IPS-11a (cell line): Measurements from ENCODE around the gene LHFPL3.
"Not testable (repeated sequence)": the region's sequence is repeated elsewhere in the genome, so short reads cannot be mapped to it uniquely, and the experiment has no call there.

ENCODE experiments used
- H3K4me3 ChIP-seq: one replicate; pipeline ENCODE4 v1.5.1; 2013; ENCODE audit warnings: low read depth, low read length, control low read depth

Gene LHFPL3

DNA sequence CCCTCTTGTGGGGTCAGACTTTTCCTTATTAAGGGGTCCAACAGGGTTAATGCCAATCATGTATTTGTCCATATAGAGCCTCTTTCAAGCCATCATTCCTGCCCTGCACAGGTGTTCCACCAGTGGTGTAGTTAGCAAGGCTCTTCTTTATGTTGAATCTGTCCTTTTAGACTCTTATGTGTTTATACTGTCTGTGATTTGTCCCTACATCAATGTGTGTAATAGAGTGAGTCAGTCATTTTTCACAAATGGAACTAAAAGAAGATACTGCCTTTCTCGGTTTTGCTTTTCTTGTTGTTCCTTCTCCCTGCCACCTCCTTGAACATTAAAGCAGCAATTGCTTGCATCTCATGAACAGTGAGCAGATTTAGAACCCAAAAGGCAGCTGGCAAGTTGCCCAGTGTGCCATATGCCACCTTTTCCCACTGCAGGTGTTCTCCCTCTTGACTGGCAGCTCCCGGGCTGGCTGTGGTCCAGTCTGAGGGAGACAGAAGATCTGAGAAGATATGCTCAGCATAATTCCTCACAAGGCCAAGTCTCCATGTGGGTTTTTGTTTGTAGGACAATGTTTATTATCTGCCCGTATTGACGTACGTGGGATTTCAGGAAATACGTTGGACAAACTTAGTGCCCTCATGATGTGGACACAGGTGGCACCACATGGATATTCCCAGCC is 154.1 kb downstream of the LHFPL3 start:
- H3K4me3 ChIP-seq: no peak overlapping the region

DNA sequence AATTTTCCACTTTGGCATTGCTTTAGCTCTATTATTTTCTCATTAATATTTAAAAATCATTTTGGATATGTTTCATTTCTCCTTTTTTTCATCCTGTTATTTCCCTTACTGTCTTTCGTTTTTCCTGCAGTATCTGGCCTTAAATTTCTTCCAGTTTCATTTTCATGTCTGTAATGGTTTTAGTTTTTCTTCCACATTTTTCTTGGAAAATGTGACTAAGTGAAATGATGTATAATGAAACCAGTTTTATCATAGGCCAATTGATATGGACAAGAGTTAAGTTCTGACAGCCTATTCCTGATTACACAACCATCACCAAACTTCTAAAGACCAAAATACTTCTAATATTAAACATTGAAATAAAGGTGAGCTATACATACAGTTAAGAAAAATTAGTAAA is 158.5 kb downstream of the LHFPL3 start:
- H3K4me3 ChIP-seq: no peak overlapping the region

DNA sequence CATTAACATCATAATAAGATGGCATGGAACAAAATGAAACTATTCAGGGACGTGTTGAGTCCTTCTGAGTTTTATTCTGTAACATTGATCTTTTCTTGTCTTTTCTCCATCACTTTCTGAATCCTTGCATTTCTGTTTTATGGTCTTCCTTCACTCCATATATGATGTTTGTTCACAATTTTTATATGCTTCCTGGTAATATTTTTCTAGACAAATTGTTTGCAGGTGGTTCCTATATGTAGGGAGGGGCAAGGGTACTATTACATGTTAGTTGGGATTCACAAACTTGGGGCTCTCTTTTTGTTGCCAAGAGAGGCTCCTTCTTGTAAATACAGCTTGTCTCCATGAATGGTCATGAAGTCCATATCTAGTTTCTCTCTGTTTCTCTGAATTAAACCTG is 159.2 kb downstream of the LHFPL3 start:
- H3K4me3 ChIP-seq: no peak overlapping the region

DNA sequence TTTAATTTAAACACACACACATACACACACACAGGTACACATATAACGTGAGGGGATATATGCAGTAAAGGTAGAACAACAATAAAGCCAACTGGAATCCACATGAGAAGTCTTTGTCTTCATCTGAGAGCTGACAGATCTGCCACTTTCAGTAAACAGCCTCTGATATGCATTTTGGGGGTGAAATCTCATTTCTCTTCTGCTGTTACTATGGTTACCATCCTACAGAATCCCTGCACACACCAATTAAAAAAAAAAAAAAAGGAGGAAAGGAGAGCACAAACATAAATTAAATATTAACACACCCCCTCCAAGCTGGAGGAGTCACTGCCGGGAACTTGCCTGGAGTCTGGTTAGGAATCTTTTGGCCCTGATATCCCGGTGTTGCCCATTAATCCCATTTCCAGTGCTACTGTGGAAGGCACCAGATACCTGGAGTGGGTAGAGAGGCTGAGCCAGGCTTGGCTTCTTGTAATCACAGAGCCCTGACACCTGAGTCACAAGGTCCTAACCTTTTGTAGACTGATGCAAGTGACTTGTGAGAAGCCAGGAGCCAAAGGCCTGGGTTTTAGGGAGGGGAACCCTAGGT is 169.1 kb downstream of the LHFPL3 start:
- no peak overlapping the region for H3K4me3 ChIP-seq

DNA sequence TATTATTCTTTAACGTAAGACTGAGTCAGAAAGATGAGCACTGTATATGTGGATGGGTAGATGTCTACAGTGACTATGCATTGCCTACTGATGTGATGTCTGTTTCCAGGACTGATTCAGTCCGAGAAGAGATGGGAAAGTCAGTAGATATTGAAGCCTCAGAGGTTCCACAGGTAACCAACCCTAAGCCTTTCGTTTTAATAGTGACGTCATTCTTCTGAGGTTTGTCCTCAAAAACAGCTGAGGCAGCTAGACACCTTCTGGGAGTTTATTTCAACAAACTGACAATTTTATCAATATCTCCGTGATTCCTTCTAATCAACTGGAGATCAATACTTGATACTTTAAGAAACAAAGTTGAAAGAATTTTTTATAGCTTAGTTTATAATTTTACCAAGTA is 171.6 kb downstream of the LHFPL3 start:
- no peak overlapping the region for H3K4me3 ChIP-seq

DNA sequence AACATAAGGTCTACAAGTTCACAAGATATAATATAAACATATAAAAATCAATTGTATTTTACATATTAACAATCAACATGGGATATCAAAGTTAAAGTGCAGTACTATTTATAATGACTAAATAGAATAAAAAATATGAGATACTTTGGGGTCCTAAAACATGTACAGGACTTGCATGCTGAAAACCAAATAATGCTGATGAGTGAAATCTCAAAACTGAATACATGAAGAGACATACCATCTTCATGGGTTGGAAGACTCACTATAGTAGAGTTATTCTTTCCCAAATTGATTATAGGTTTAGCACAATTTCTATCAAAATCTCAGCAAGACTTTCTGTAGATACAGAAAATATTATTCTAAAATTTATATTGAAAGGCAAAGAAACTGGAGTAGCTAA is 181.5 kb downstream of the LHFPL3 start:
- H3K4me3 ChIP-seq: no peak overlapping the region

DNA sequence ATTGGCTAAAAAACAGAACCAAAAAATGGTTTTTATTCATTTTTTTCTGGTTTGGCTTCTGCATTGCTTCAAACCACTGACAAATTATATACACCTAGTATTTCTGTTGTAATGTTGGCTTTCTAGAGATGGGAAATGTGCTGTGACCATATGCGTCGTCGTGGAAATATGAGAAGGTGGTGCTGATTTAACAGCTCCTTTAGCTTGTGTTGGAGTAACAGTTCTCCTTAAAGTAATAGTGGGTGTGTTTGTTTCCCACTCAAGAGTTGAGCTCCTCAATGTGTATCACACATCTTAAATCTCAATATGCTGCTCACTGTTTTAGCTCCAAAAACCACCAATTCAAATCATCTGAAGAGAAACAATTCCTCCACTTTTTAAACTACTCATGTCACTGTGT is 196.4 kb downstream of the LHFPL3 start:
- no peak overlapping the region for H3K4me3 ChIP-seq

DNA sequence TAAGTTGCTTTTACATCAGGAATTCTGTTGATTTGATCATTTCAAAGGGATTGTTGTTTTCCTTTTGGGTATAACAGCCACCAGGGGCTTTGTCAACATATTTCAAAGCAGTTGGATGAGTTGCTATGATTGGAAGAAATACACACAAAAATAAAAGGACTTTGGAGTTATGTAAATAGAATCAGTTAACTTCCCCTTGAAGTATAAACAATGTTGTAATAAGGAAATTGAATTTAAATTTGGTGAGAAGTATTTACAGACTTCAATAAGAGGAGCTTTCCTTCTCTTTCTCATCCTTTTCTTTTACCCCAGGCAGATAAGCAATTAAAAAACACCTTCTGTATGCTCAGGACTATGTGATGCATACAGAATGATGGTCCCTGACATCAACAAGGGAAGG is 199.7 kb downstream of the LHFPL3 start:
- no peak overlapping the region for H3K4me3 ChIP-seq

DNA sequence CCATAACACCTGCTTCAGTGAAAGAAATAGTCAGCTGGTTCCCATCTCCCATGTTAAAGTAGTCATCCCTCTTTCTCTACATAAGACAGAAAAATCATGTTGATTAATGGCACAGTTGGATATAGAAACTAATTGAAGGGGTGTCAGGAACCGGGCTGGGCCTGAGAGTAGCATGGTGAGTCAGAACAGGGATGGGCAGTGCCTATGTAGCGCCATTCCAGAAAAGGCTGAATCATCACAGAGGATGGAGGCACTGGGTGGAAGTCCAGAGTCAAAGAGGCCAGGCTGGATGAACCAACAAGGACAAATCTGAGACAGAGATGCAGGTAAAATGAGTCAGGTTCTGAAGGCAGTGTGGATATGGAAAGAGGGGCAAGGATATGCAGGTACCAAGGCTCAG is 201.2 kb downstream of the LHFPL3 start:
- H3K4me3 ChIP-seq: no peak overlapping the region

DNA sequence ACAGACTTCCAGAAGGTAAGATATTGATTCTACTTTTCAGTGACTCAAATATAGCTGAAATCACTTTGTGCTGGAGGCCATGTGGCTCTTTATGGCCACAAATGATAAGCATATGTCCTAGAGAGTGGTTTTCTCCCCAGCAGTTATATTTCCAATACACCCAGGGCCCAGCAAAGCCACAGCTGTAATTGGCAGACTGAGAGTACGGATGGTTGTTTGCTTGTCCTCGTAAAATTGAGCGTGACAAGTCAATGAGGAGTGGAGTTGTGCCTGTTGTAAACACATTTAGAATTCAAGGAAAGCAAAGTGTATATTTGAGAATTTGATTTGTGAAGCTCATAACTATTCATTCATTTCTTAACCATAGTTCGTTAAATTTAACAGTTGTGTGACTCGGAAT is 201.8 kb downstream of the LHFPL3 start:
- H3K4me3 ChIP-seq: no peak overlapping the region

DNA sequence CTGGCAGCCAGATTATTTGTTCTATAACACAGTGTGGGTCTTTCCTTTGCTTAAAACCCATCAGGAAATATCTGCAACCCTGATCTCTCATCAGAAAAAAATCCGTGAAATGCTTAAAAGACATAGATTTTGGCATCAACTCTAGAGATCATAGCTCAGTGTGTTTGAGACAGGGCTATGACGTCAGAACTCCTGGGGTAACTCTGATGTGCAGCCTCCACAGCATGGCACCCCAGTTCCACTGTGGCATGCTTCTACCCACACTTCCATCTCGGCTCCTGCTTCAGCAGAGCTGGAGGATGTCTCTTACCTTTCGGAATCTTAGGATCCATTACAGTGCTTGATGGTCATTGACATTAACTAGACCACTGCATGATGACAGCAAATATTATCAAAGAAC is 205.7 kb downstream of the LHFPL3 start:
- no peak overlapping the region for H3K4me3 ChIP-seq

DNA sequence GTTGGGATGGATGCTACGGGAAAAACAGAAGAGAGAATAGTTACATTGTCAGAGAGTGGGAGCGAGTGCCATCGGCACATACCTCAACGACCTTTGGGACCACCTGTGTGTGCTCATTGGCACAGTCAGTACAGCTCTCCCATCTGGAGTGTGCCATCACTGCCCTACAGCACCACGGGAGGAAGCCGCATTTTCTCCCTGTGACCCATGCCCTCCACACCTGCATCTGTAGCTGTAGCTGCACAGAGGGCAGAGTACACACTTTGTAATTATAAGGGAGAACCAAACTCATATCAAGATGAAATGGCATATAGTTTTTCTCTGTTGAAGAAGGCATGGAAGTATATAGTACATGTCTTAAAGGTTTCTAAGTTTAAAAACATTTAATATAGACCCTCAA is 207.4 kb downstream of the LHFPL3 start:
- no peak overlapping the region for H3K4me3 ChIP-seq

DNA sequence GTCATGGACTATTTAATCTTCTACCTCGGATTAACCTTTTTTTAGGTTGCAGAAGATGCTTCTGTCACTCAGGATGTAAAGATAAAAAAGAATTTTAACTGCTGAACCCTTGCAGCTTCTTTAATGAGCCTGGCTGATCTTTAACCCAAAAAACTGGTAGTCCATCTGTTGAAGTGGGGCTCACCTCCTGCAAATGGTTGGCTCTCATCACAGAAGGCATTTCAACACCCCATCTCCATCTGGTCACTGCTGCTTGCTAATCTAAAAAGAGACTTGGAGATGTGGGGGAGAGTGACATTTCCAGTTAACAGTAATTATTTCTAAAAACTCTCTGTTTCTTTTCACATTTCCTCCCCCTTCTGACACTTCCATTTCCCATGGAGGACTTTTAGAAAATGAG is 208.6 kb downstream of the LHFPL3 start:
- H3K4me3 ChIP-seq: no peak overlapping the region

DNA sequence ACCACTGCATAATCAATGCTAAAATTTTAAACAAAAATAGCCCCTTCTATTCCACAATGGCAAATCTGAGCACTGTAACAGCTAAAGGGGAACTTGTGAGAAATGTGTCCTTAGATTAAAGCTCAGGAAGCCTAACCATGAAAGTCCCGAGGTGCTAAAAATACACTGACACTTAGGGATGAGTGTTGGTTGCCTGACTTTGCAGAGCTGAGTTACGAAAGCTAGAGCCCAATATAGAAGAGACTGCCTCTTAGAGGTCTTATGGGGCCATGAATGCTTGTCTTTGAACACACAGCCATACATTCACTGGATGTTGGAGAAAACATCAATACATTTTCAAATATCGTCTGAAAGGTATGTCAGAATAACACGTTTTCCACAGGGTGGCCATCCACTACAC is 209.7 kb downstream of the LHFPL3 start:
- no peak overlapping the region for H3K4me3 ChIP-seq

DNA sequence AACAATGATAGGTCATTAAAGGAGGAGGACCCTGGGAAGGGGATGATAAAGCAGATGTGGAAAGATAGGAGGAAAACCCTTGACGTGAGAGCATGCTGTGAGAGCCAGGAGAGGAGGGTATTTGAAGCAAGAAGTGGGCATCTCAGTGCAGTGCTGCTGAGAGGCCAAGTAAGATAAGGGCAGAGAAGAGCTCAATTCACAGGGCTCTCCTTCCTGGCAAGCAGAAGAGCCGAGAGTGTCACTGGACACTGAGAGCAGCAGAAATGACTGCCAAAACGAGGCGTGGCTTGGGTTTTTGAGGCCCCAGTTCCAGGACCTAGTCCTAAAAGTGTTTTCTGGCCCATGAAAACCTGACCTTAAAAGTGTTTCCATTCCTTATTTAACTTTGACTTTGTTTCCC is 213.5 kb downstream of the LHFPL3 start:
- H3K4me3 ChIP-seq: no peak overlapping the region

DNA sequence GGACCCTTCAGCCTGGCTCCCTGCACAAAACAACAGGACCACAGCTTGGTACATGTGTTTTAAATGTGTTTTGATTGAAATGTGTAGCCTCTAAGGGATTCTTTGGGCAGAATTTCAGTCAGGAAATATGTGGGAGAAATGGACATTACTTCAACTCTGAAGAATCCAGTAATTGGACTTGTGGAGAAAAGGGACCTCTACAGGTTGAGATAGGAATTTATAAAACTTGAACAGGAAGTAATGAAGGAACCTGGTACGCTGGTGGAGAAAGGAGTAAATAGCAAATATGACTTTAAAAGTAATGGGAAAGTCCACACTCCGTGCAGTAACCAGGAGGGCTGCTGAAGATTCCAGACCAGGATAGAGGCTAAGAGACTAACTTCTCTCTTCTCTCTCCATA is 220.5 kb downstream of the LHFPL3 start:
- no peak overlapping the region for H3K4me3 ChIP-seq

DNA sequence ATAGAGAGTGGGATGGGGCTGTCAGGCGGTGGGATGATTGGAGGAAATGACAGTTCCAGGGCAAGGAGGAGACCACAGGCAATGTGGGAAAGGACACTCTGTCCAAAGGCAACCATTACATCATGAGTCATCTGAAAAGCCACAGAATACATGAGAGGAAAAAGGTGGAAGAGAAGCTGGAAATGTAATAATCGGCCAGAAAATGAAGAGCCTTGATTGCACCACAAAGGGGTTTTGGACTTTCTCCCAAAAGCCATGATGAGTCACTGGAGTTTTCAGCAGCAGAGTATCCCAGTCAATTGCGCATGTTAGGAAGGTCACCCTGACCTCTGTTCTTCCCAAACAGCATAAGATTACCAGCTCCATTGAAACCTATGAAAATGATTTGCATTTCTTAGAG is 222.0 kb downstream of the LHFPL3 start:
- H3K4me3 ChIP-seq: no peak overlapping the region

DNA sequence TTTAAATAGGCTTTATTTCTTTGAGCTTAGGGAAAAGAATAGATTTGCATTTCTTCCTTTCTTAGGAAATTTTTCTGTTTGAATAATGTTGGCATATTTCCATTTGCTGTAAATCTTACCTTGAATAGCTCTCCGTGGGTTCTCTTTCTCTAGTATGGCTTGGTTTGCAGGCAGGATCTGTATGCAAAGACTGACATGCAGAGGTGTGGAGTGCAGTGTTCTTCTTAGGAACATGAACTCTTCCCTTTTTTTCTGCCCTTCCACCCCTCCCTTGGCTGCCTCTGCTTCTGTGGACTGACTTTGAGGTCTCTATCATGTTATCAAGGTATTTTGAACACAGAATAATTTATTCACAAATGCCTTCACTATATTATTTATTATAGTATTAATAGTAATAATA is 222.8 kb downstream of the LHFPL3 start:
- H3K4me3 ChIP-seq: no peak overlapping the region

DNA sequence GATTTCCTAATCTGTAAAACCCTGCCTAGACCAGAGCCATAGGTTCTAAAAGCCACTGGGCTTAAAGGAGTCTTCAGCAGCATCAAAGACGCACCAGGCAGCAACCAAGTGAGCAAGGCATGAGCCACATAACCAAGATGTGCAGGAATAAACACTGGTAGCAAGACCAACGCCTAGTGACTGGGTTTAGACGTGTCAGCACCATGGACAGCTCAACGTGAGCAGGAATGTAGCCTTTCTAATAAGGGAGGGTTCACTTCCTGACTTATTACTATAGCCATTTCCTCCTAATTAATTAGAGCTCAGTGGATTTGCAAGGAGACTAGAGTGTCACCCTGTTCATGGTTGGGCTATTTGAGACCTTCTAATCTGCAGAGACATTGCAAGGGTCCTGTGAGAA is 223.7 kb downstream of the LHFPL3 start:
- no peak overlapping the region for H3K4me3 ChIP-seq

DNA sequence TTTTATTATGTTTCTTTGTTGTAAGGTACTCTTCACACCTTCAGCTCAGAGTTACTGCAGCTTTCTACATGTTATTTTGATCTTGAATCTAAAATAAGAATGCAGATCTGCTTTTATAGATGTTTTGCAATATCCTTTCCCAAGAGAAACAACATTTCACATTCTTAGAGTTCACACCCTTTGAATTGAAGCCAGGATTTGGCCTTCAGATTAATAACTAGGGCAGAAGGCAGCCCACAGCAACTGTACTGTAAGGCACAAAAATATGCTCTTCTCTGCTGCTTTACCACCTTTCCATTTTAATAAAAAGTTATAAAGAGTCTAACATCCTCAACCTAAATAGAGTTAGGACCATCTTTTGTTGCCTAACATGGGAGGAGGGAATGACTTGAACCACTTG is 224.7 kb downstream of the LHFPL3 start:
- H3K4me3 ChIP-seq: no peak overlapping the region

DNA sequence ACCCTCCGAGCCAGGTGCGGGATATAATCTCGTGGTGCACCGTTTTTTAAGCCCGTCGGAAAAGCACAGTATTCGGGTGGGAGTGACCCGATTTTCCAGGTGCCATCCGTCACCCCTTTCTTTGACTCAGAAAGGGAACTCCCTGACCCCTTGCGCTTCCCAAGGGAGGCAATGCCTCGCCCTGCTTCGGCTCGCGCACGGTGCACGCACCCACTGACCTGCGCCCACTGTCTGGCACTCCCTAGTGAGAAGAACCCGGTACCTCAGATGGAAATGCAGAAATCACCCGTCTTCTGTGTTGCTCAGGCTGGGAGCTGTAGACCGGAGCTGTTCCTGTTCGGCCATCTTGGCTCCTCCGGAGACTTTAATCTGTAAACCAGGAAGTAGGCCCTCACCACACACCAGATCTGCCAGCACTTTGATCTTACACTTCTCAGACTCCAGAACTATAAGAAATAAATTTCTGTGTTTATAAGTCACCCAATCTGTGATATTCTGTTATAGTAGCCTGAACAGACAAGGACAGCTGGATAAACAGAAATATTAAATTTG is 235.0 kb downstream of the LHFPL3 start:
- not testable (repeated sequence) for H3K4me3 ChIP-seq

DNA sequence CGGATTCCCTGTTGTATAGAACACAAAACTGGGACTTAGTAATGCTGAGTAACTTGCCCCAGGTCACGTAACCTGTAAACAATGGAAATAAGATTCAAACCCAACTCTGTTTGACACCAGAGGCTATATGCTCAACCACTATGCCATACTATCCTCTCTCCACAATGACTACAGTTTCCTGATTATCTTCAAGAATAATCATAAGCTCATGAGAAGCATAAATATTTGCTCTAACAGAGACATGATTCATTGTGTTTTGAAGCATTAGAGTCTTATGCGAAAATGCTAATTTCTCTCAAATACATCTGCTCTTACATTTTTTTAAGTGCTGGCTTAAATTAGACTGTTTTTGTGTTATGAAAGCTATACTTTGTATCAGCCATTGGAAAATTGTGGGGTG is 241.3 kb downstream of the LHFPL3 start:
- H3K4me3 ChIP-seq: no peak overlapping the region

DNA sequence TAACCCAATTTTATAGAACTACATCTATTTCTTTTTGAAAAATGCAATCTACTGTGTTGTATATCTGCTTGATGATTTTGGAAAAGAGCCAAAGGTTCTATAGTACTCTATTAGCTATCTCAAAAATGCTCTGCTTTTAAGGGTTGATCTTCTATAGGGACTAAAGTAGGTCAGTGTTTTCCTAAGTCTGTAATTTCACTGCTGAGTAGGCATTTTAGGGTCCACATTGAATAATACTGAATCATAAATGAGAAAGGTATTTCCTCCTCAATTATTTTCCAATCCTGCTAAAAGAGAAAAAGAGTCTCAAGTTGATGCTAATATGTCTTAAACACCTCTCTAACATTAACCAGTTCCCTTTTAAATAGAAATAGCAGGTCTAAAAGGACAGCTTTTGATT is 244.2 kb downstream of the LHFPL3 start:
- H3K4me3 ChIP-seq: no peak overlapping the region
